ENCODE data around the gene TRANK1. TPM values are rescaled to one million over a fixed set of nuclear protein-coding genes. Genes with fewer than 3 reads are reported as not detected.

The TRANK1 gene
- total and polyA plus RNA-seq, 2 of the 8 experiments (the other 6 are each of a cell fraction or from before 2014, with no cell fraction given) = 2.9 to 8.8 TPM

DNA sequence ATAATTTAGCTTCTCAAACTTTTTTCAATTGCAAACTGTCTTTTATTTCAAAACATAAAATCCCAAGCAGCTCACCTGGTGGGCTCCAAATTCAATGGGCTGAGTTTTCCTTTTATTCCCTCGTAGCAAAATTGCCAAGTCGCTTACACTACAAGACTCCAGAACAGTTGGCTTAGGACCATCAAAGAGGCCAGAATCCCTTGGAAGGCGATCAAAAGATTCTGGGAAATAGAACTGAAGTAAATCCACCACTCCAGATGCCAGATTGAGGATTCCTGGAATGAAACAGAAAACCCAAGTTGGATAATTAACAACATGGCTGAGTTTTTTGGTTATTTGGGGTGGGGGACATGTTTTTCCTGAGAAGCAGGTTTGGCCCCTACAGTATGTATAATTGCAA is 92.8 kb downstream of the TRANK1 start:
- Histone ChIP-seq H2BK120ac (replicated peaks; ENCODE audit: low read depth, low read length) (no peak overlapping the region), H3K23ac (ENCODE audit: insufficient read length) (no peak overlapping the region), H3K27me3 (replicated peaks in 1 of 4; ENCODE audit: control insufficient read depth in 3 of 4, extremely low read depth in 1 of 4, insufficient read depth in 3 of 4, low read length in 3 of 4) (no peaks in the 10 kb centered on the region), H3K4ac (replicated peaks; ENCODE audit: insufficient read length, low read depth, low read length) (no peak overlapping the region), H2AFZ (ENCODE audit: low read length) (no peak overlapping the region), H3K23me2 (ENCODE audit: low read depth, low read length) (no peaks in the 10 kb centered on the region), H3K4me3 (ENCODE audit: extremely low read depth in 1 of 4, insufficient read depth in 2 of 4, low read depth in 3 of 4, low read length in 4 of 4) (no peak overlapping the region), H3K9ac (replicated peaks in 1 of 4; ENCODE audit: extremely low read depth in 1 of 4, low read depth in 3 of 4, low read length in 3 of 4) (no peak overlapping the region), H2AK5ac (ENCODE audit: low read depth, low read length) (no peak overlapping the region), H3K79me1 (ENCODE audit: low read depth, low read length) (no peaks in the 10 kb centered on the region), H3K4me2 (ENCODE audit: insufficient read depth in 1 of 2, low read depth in 2 of 2, low read length in 2 of 2) (no peak overlapping the region), H4K5ac (ENCODE audit: insufficient read length, low read depth, low read length) (no peak overlapping the region), H3K4me1 (replicated peaks in 1 of 4; ENCODE audit: control insufficient read depth in 3 of 4, insufficient read depth in 4 of 4, low read length in 3 of 4) (no peaks in the 10 kb centered on the region), H3K79me2 (ENCODE audit: control insufficient read depth in 1 of 2, insufficient read depth in 2 of 2, low read length in 2 of 2) (no peaks in the 10 kb centered on the region), H2BK20ac (ENCODE audit: low read length) (no peak overlapping the region), H3K9me3 (ENCODE audit: insufficient read depth in 2 of 2, low read depth in 1 of 2, low read length in 1 of 2) (no peaks in the 10 kb centered on the region), H2BK5ac (ENCODE audit: low read depth, low read length) (no peak overlapping the region), H2BK15ac (ENCODE audit: low read length) (no peak overlapping the region), H3K18ac (ENCODE audit: extremely low read depth, low read length) (no peak overlapping the region), H3K27ac (ENCODE audit: low read depth, low read length) (no peak overlapping the region), H4K20me1 (replicated peaks in 1 of 2; ENCODE audit: control insufficient read depth in 1 of 2, insufficient read depth in 2 of 2, low read length in 2 of 2) (no peaks in the 10 kb centered on the region), H4K91ac (replicated peaks; ENCODE audit: insufficient read length, low read length) (no peak overlapping the region), H3K14ac (ENCODE audit: insufficient read length) (no peak overlapping the region), H4K8ac (ENCODE audit: extremely low read depth, insufficient read depth, low read length) (no peak overlapping the region), H2BK12ac (ENCODE audit: low read depth, low read length) (no peak overlapping the region), H3K36me3 (ENCODE audit: control insufficient read depth in 2 of 4, insufficient read depth in 4 of 4, low read length in 3 of 4) (no peaks in the 10 kb centered on the region; a peak in 1 of 8 replicates), H3K56ac (replicated peaks; ENCODE audit: insufficient read length, low read depth, low read length) (no peak overlapping the region)
- POLR2A ChIA-PET (ENCODE audit: partially characterized antibody) = no interaction called here
- CTCF ChIA-PET (ENCODE audit: partially characterized antibody) = interaction anchor here (0.9 to 1.4 kb wide), 8 partner anchors 9 to 119 kb away, joined by 3 to 8 read pairs (median 3); no protein-coding TSS in a partner anchor
- no peak for DNase-seq (ENCODE audit: low read depth in 1 of 2, low spot score in 2 of 2)
- 80% methylated on average over 3 of the region's 3 CpGs; no CpG with 5 or more reads in 1 of the 2 experiments for WGBS, 2 experiments (ENCODE audit: extremely low coverage in 1 of 2, insufficient coverage in 1 of 2, insufficient read length in 1 of 2, insufficient replicate concordance in 2 of 2, low coverage in 1 of 2, low lambda C conversion rate in 2 of 2, missing lambda C conversion rate in 1 of 2)
- FAIRE-seq = no peak
- TF ChIP-seq HDAC6 (IDR thresholded peaks at IDR 0.05; ENCODE audit: low read depth, low read length) = no peak
- TF ChIP-seq TAF1 (IDR thresholded peaks at IDR 0.05; ENCODE audit: low read depth, low read length) = no peak
- no peak for TF ChIP-seq CEBPB (IDR thresholded peaks at IDR 0.05; ENCODE audit: low read depth, low read length)
- TF ChIP-seq, protein P1, sequence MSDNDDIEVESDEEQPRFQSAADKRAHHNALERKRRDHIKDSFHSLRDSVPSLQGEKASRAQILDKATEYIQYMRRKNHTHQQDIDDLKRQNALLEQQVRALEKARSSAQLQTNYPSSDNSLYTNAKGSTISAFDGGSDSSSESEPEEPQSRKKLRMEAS (IDR thresholded peaks at IDR 0.05) = no peak
- TF ChIP-seq ZNF274 (IDR thresholded peaks at IDR 0.05; ENCODE audit: borderline replicate concordance, extremely low read depth, low read length) = no peak
- TF ChIP-seq SIN3A (conservative IDR thresholded peaks at IDR 0.05 in 1 of 2, IDR thresholded peaks at IDR 0.05 in 1 of 2; ENCODE audit: low read depth in 1 of 2, low read length in 2 of 2) = no peak
- TF ChIP-seq GABPA (IDR thresholded peaks at IDR 0.05; ENCODE audit: borderline replicate concordance, insufficient read depth, low read length) = no peak
- no peak for TF ChIP-seq NRF1 (IDR thresholded peaks at IDR 0.05; ENCODE audit: low read depth, low read length)
- no peak for TF ChIP-seq RXRA (IDR thresholded peaks at IDR 0.05; ENCODE audit: insufficient read depth, low read depth, low read length)

Data from H1 (cell line).